ENCODE results near the gene TSPAN31.
"Not testable (repeated sequence)": the region's sequence is repeated elsewhere in the genome, so short reads cannot be mapped to it uniquely, and the experiment has no call there.

The TSPAN31 gene, protein sequence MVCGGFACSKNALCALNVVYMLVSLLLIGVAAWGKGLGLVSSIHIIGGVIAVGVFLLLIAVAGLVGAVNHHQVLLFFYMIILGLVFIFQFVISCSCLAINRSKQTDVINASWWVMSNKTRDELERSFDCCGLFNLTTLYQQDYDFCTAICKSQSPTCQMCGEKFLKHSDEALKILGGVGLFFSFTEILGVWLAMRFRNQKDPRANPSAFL

DNA sequence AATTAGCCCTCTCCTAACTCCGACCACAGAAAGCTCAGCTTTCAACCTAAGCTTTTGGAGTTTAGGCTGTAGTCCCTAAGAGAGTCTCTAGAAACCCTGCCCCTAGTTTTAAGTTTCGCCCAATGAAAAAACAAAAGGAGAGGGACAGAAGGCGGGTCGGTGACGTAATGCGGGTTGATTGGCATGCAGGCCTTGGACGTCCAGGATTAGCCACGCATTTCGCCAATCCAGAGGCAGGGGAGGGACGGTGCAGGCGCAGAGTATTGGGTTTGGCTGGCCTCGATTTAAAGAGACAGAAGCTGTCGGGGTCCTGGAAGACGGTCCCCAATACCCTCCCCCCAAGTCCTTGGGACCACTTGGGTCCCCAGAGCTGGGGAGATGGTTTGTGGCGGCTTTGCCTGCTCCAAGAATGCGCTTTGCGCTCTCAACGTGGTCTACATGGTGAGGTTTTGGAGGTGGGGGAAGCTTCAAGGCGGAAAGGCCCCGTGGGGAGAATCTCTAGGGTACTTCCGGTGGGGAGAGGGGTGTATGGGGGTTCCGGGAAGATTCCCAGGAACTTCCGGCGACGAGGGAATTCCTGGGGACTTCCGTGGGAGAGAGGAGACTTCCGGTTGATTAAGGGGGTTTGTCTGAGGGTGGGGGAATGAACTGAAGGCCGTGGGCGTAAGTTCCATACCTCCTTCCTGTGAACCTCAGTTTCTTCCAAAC lies at the start of gene TSPAN31:
Gene TSPAN31, plus strand, starts transcription at position 263 of the 708 bp plus-strand sequence. Its CDS starts 116 bp downstream, at position 379.
- DNase-seq = peak; percentile 98

DNA sequence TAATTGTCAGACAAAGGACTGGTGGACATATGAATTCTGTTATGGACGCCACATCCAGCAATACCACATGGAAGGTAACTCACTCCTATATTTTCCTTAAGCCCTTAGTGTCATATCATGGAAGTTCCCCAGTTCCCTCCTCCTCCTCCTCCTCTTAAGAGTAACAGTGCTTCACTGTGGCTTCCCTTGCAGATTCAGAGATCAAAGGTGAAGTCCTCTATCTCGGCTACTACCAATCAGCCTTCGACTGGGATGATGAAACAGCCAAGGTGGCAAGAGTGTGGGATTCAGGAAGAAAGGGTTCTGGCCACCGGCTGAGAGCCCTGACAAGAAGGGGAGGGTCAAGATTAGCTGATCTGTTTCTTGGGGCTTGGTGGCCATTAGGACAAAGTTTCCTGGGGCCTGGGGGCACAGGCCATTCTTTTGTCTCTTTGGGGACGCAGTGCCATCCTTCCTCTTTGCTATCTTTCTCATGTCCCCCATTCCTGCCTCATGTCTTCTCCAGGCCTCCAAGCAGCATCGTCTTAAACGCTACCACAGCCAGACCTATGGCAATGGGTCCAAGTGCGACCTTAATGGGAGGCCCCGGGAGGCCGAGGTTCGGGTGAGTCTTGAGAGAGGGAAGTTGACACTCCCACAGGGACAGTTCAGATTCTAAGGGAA lies 48.9 kb upstream of the TSPAN31 start:
- no peak for DNase-seq

DNA sequence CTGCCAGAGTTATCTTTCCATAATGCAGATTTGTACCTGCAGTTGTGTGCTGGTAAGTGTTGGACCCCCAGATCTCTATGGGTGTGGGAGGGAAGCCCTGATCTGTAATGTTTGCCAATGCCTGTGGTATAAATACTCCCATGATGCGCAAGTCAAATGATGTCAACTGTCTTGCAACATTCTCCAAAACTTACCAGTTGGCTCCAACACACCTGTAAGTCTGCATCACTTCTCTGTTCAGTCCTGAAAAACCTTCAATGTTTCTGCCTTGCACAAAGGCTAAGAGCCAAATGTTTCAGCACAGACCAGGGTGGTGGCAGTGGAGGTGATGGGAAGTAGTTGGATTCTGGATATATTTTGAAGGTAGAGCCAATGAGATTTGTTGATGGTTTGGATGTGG lies 47.8 kb upstream of the TSPAN31 start:
- DNase-seq = no peak

DNA sequence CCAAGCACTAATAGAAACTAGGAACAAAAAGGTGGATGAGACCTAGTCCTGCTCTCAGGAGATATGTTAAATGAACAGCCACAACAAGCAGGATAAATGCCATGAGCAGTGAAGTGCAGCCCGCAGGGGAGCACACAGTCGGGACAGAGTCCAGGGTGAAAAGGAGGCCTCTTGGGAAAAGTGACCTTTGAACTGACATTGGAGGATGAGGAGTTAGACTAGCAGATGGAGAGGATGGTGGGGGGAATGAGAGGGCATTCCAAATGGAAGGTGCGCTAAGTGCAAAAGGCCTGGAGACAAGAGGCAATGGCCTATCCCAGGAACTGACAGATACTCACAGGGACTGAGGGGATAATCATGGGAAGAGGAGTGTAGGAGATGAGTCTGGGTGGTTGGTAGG lies 46.4 kb upstream of the TSPAN31 start:
- no peak for DNase-seq

DNA sequence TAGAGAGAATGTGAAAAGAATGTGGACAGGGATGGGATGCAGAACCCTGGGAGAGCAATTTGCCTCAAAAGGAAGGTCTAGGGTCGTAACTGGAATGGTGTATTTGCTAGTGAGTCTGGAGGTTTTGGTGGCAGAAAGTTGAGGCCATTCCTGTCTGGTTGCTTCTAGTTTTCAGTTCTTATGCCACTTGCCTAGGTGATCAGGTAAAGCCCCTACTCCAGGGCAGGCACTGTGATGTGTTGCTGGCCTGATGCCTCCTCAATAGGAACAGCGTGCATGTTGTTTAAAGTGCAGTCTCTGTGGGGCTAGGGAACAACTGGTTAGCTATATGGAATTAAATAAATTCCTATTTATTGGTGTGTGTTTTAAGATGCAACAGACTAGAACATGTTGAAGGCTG lies 44.5 kb upstream of the TSPAN31 start:
- no peak for DNase-seq

DNA sequence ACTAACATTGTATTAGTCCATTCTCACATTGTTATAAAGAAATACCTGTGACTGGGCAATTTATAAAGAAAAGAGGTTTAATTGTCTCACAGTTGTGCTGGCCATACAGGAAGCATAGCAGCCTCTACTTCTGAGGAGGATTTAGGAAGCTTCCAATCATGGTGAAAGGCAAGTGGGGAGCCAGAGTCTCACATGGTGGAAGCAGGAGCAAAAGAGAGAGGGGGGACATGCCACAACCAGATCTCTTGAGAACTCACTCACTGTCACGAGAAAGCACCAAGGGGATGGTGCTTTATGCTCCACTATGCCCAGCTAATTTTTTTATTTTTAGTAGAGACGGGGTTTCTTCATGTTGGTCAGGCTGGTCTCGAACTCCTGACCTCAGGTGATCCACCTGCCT lies 37.6 kb upstream of the TSPAN31 start:
- DNase-seq = no peak

DNA sequence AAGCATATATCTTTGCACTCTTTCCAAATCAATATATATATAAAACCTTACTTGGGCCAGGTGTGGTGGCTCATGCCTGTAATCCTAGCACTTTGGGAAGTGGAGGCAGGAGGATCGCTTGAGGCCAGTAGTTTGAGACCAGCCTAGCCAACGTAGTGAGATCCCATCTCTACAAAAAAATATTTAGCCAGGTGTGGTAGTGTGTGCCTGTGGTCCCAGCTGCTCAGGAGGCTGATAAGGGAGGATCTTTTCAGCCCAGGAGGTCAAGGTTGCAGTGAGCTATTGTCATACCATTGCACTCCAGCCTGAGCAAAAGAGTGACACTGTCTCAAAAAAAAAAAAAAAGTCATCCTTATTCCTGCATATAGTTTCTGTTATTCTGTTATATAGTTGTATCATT lies 36.5 kb upstream of the TSPAN31 start:
- DNase-seq = no peak

DNA sequence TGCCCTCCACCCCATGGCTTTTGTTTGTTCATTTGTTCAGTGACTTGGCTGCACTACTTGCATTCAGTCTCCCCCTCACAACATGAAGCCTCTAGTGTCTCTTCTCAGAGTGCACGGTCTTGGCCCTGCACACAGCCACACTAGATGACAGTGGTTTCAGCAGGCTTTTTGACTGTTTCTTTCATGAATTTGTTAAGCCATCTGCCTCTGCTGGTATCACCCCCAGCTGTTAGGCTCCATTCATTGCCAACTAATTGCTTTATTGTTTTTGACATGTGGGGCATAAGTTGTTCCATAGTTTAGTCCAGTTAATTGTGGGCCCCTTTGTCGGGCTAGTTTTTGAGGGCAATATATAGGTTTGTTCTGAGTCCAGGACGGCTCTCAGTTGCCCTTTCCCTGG lies 32.1 kb upstream of the TSPAN31 start:
- no peak for DNase-seq

DNA sequence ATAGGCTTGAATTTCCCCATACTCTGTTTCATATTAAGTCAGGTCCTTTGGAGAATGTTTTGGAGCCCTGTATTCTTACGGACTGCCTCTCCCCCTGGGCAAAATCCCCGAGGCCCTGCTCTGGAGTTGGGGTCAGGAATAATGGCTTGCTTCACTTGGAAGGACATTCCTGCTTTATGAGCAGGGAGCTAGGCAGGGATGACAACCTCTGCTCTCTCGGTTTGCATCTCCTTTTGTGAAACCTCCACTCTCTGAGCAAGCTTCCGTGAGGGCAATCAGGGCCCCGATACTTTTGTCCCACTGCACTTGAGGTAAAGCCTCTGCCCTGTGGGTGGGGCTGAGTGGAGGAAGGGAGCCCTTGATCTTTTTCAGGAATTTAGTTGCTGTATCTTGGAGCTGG lies 31.6 kb upstream of the TSPAN31 start:
- no peak for DNase-seq

DNA sequence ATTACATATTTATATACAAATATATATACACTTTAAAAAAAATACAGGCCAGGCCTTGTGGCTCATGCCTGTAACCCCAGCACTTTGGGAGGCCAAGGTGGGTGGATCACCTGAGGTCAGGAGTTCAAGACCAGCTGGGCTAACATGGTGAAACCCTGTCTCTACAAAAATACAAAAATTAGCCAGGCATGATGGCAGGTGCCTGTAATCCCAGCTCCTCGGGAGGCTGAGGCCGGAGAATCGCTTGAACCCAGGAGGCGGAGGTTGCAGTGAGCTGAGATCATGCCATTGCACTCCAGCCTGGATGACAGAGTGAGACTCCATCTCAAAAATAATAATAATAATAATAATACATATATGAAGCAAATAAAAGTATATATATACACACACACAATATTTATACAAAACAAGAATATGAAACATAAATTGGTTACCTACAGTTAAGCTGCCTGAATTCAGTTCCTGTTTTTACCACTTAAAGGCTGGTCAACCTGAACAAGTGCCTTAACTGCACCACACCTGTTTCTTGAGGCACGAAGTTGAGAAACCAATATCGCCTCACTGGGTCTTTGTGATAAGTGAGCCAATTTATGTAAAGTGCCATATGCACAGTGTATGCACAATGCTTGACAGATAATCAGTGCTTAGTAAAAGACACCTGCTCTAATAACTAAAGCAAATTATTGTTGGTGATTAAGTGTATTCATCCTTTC lies 29.6 kb upstream of the TSPAN31 start:
- DNase-seq = not testable (repeated sequence)

DNA sequence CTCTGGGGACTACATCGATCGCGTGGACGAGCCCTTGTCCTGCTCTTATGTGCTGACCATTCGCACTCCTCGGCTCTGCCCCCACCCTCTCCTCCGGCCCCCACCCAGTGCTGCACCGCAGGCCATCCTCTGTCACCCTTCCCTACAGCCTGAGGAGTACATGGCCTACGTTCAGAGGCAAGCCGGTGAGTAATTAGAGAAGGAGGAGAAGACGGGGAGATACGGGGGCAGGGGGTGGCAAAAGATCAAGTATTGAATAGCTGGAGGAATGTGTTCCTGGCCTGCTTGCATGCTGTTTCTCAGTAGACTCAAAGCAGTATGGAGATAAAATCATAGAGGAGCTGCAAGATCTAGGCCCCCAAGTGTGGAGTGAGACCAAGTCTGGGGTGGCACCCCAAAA lies 29.1 kb upstream of the TSPAN31 start:
- DNase-seq = no peak

DNA sequence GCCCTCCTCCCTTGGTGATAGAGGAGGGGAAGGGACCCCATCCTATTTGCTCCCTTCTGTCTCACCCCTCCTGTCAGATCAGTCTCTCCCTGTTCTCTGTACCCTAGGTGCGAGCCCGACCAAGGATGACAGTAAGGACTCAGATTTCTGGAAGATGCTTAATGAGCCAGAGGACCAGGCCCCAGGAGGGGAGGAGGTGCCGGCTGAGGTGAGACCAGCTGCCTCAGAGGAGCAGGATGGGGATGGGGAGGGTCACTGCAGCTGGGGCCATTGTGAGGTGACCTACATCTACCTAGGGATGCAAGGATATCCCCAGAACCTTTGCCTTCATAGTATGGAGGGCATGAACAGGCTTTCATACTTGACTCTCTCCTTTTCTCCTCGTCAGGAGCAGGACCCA lies 28.5 kb upstream of the TSPAN31 start:
- DNase-seq = no peak

DNA sequence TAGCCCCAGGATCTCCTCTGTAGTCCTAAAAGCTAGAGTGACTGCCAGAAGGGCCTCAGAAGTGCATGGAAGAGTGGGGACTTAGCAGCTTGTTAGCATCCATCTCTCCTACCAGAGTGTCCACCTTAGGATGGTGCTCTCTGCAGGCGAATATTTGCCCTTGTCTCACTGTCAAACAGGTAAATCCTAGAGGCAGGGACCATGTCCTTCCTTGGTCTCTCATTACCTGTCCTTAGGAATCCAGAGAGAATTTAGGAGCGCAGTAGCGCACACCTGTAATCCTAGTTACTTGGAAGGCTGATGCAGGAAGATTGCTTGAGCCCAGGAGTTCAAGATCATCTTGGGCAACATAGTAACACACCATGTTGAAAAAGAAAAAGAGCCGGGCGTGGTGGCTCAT lies 27.7 kb upstream of the TSPAN31 start:
- DNase-seq = no peak

DNA sequence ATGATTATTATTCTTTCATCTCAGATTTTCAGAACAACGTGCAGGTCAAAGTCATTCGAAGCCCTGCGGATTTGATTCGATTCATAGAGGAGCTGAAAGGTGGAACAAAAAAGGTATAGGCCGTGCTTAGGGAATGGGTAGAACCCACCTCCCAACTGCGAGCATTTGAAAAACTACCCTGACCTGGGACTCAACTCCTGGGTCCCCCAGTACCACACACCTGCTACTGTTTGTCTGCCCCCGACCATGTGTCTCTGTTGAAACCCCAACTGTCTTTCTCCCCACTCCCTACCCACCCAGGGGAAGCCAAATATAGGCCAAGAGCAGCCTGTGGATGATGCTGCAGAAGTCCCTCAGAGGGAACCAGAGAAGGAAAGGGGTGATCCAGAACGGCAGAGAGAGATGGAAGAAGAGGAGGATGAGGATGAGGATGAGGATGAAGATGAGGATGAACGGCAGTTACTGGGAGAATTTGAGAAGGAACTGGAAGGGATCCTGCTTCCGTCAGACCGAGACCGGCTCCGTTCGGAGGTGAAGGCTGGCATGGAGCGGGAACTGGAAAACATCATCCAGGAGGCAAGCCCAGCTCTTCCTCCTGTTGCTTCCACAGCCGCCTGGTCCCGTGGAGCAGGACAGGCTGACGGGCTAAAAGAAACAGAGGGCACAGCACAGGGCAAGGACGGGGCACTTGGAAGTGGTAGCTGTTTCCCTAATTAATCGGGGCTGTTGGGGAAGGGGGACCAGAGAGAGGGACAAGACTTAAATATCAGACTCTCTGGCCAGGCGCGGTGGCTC lies 26.8 kb upstream of the TSPAN31 start:
- no peak for DNase-seq

DNA sequence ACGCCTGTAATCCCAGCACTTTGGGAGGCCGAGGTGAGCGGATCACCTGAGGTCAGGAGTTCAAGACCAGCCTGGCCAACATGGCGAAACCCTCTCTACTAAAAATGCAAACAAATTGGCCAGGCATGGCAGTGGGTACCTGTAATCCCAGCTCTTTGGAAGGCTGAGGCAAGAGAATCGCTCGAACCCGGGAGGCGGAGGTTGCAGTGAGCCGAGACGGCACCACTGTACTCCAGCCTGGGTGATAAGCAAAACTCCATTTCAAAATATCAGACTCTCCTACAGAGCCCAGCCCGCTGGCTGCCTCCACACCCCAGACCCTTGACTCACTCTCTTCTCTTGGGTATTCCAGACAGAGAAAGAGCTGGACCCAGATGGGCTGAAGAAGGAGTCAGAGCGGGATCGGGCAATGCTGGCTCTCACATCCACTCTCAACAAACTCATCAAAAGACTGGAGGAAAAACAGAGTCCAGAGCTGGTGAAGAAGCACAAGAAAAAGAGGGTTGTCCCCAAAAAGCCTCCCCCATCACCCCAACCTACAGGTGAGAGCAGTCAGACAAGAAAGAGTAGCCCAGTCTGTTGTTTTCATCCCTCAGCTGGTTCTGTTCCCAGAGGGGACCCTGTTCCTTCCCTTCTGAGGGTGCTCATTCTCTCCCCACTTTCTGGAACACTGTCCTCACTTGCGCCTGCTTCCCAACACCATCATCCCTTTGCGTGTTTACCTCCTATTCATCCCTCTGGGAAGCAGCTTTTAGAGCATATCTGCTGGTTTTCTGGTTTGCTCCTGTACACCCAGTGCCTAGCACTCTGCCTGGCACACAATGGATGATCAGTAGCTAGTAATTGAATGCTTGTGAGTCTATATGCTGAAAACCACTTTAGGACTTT lies 26.0 kb upstream of the TSPAN31 start:
- no peak for DNase-seq

DNA sequence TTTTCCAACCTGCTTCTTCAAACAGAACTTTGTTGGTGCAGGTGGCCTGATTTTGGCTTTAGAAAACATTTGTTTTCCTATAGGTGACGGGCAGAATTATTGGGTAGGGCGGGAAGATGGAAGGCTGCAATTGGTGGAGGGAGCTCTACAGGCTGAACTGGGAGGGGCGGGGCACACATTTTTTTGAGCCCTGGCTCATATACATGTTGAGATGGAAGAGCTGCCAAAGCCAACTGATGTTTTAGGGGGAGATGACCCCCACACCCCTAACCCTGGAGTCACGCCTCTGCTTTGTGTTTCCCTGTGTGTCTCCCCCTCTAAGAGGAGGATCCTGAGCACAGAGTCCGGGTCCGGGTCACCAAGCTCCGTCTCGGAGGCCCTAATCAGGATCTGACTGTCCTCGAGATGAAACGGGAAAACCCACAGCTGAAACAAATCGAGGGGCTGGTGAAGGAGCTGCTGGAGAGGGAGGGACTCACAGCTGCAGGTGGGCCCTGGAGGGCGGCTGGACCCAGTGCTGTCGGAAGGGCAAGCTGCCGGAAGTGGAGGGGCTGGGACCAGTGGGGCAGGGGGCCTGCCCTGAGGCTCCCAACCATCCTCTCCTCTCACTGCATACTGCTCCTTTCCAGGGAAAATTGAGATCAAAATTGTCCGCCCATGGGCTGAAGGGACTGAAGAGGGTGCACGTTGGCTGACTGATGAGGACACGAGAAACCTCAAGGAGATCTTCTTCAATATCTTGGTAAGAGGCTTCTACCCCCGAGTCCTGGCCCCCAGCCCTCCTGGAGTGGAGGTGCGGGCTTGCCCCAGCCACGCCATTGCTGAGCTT lies 24.8 kb upstream of the TSPAN31 start:
- DNase-seq = no peak

DNA sequence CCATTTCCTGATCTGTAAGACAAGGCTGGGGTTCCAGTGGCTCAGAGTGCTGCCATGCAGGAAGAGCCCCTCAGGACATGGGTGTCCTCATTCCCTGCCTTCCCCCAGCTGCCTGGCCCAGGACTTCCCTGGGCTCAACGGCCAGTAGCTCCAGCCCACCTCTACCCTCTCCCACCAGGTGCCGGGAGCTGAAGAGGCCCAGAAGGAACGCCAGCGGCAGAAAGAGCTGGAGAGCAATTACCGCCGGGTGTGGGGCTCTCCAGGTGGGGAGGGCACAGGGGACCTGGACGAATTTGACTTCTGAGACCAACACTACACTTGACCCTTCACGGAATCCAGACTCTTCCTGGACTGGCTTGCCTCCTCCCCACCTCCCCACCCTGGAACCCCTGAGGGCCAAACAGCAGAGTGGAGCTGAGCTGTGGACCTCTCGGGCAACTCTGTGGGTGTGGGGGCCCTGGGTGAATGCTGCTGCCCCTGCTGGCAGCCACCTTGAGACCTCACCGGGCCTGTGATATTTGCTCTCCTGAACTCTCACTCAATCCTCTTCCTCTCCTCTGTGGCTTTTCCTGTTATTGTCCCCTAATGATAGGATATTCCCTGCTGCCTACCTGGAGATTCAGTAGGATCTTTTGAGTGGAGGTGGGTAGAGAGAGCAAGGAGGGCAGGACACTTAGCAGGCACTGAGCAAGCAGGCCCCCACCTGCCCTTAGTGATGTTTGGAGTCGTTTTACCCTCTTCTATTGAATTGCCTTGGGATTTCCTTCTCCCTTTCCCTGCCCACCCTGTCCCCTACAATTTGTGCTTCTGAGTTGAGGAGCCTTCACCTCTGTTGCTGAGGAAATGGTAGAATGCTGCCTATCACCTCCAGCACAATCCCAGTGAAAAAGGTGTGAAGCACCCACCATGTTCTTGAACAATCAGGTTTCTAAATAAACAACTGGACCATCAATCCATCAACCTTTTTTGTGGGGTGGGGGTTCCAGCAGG lies 23.9 kb upstream of the TSPAN31 start:
- no peak for DNase-seq

DNA sequence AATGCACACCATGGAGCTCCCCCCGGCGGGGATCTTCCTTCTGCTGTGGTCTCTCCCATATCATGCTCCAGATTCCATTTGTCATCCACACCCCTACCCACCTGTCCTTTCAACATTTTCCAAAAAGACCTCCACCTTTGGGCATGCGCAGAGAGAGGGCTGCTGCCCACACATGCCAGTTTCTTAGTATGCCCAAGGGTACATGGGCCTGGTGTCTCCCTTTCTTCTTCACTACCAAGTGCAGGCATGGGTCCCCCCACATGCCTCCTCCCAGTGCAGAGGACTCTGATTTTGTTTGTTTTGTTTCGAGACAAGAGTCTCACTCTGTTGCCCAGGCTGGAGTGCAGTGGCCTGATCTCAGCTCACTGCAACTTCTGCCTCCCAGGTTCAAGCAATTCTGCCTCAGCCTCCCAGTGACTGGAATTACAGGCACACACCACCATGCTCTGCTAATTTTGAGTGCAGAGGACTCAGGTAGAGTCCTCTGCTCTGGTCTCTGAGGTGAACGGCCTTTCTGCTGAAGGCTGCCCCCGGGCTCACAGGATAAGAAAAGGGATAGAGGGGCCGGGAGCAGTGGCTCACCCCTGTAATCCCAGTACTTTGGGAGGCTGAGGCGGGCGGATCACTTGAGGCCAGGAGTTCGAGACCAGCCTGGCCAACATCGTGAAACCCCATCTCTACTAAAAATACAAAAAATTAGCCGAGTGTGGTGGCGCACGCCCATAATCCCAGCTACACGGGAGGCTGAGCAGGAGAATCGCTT lies 22.8 kb upstream of the TSPAN31 start:
- DNase-seq = not testable (repeated sequence)
